Astrocyte (in vitro differentiated cells and primary cell): ENCODE results near the gene NUP93.

Experiments used
- CTCF ChIP-seq: IDR thresholded peaks from 2 replicates; pipeline ENCODE4 v1.5.1; 2011; ENCODE audit warnings: low read depth, mild to moderate bottlenecking, inconsistent platforms, low read length, moderate library complexity; ENCODE audit not compliant: insufficient read depth
- EZH2 ChIP-seq: IDR thresholded peaks from 2 replicates; pipeline ENCODE4 v1.6.1; 2012; ENCODE audit warnings: mild to moderate bottlenecking, low read length, inconsistent platforms; ENCODE audit not compliant: insufficient read depth

- no peak for TF ChIP-seq CTCF
- no peak for TF ChIP-seq EZH2
Measured at GRCh38 chr16:56777482-56777881, 47.6 kb downstream of the NUP93 start.
